SU-DHL-6 (cell line): Measurements from ENCODE around the gene MROH2A.

Experiments used
- EZH2phosphoT487 ChIP-seq: fragments of 200-600 bp; sonication (generic), shearing (Covaris generic); conservative IDR thresholded peaks from 2 replicates; pipeline ENCODE4 v1.6.1; 2018; ENCODE audit warnings: mild to moderate bottlenecking, antibody characterized with exemption, low read length, moderate library complexity, mixed read lengths
- TF ChIP-seq, protein P1 (sequence below): fragments of 200-600 bp; sonication (generic); IDR thresholded peaks from one replicate; pipeline ENCODE4 v1.5.1; 2017; ENCODE audit warnings: antibody characterized with exemption, mild to moderate bottlenecking, low read length, moderate library complexity; ENCODE audit not compliant: insufficient read depth, poor library complexity, severe bottlenecking

- TF ChIP-seq, protein P1, sequence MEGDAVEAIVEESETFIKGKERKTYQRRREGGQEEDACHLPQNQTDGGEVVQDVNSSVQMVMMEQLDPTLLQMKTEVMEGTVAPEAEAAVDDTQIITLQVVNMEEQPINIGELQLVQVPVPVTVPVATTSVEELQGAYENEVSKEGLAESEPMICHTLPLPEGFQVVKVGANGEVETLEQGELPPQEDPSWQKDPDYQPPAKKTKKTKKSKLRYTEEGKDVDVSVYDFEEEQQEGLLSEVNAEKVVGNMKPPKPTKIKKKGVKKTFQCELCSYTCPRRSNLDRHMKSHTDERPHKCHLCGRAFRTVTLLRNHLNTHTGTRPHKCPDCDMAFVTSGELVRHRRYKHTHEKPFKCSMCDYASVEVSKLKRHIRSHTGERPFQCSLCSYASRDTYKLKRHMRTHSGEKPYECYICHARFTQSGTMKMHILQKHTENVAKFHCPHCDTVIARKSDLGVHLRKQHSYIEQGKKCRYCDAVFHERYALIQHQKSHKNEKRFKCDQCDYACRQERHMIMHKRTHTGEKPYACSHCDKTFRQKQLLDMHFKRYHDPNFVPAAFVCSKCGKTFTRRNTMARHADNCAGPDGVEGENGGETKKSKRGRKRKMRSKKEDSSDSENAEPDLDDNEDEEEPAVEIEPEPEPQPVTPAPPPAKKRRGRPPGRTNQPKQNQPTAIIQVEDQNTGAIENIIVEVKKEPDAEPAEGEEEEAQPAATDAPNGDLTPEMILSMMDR: no peak
- TF ChIP-seq EZH2phosphoT487: no peak
Measured at GRCh38 chr2:233844064-233844807, 66.1 kb downstream of the MROH2A start.
